Heart left ventricle (tissue), 16 donors: ENCODE data around the gene CLK1. TPM values are rescaled to one million over a fixed set of nuclear protein-coding genes. Genes with fewer than 3 reads are reported as not detected.
A peak's percentile ranks its signal among the peaks of the same experiment; 100 is the strongest.

Source experiments
- ATAC-seq, 4 donors: fragments of 200-7000 bp; cut with Tn5 transposase; one replicate each; pipeline ENCODE4 v1.9.1; 2020 to 2022; ENCODE audit warnings: moderate library complexity in 4 of 4, mild to moderate bottlenecking in 3 of 4, moderate number of reproducible peaks in 1 of 4
- DNase-seq, 5 donors: peaks; one replicate each; pipeline ENCODE4 v3.0.0-alpha.2; 2020
- H3K27ac ChIP-seq, 12 donors: fragments of 200-600 bp; sonication (generic) in 4 of 12; one replicate each; pipeline versions ENCODE4 v1.5.0 to v1.8.0; 2016 to 2022; ENCODE audit warnings: mild to moderate bottlenecking in 2 of 12
- H3K27me3 ChIP-seq, 9 donors: fragments of 200-600 bp; sonication (generic) in 2 of 9; one replicate each; pipeline versions ENCODE4 v1.5.1 to v1.8.0; 2016 to 2022; ENCODE audit warnings: mild to moderate bottlenecking in 3 of 9
- H3K36me3 ChIP-seq, 9 donors: fragments of 200-600 bp; sonication (generic) in 2 of 9; one replicate each; pipeline versions ENCODE4 v1.5.0 to v1.8.0; 2018 to 2022; ENCODE audit warnings: mild to moderate bottlenecking in 2 of 9
- H3K4me1 ChIP-seq, 12 donors: fragments of 200-600 bp; sonication (generic) in 4 of 12; one replicate each; pipeline versions ENCODE4 v1.5.0 to v1.8.0; 2016 to 2022; ENCODE audit warnings: mild to moderate bottlenecking in 3 of 12
- H3K4me3 ChIP-seq, 12 donors: fragments of 200-600 bp; sonication (generic) in 4 of 12; one replicate each; pipeline versions ENCODE4 v1.5.0 to v1.8.0; 2017 to 2022; ENCODE audit warnings: mild to moderate bottlenecking in 9 of 12, moderate library complexity in 4 of 12
- H3K9me3 ChIP-seq, 12 donors: fragments of 200-600 bp; sonication (generic) in 4 of 12; one replicate each; pipeline versions ENCODE4 v1.5.0 to v1.8.0; 2016 to 2022; ENCODE audit warnings: mild to moderate bottlenecking in 1 of 12
- POLR2A ChIP-seq, 2 donors: fragments of 450-650 bp; IDR thresholded peaks; one replicate each; pipeline ENCODE4 v1.6.1; 2017; ENCODE audit warnings: antibody characterized with exemption in 2 of 2, mild to moderate bottlenecking in 2 of 2, moderate library complexity in 2 of 2
- WGBS, 4 donors: extraction: QIAGEN DNeasy Blood & Tissue Kit in 2 of 4; methylation state at CpG; one replicate each; pipeline versions ENCODE4 v1.1.5 to v1.1.7; 2013 to 2018; 5-methylcytosine and 5-hydroxymethylcytosine counted together
- intact Hi-C, 10 donors: fragments of 100-400 bp; cut with DNase I; formaldehyde crosslinking; loops; one replicate each; pipeline versions ENCODE4 v1.11.1 to v1.14.2; 2022
- polyA plus RNA-seq, 2 donors: library from polyadenylated mRNA; stranded (reverse); fragments of 200-250 nt; gene quantifications; one replicate each; pipeline ENCODE4 v1.2.3, GENCODE V29; 2013
- total RNA-seq, 9 donors: library from RNA; depleted of rRNA in 2 of 9; stranded (reverse); fragments of >200 nt in 2 of 9; fragmentation: NEBNext Ultra II Directional in 3 of 9; extraction: Animal tissue kit (Norgen Biotek cat#: 25700) in 3 of 9; gene quantifications; one replicate each; pipeline versions ENCODE4 v1.1.0 to v1.2.4, GENCODE V29; 2016 to 2023
- TF ChIP-seq, protein P1 (sequence below), 12 donors: fragments of 200-600 bp; sonication (generic) in 4 of 12; IDR thresholded peaks; one replicate each; pipeline versions ENCODE4 v1.5.0 to v1.8.0; 2018 to 2022; ENCODE audit warnings: antibody characterized with exemption in 12 of 12, mild to moderate bottlenecking in 5 of 12
- donor health status: ischemic (EF 13 %, LVEDD 7.1; RV severe dilation, severe dysfunction).
- donor health status: healthy with polysubstance abuse.
- donor health status: DM: no; HTN: yes; CAD: no.
- donor health status: DM: no; HTN: no; CAD: no.
- donor health status: ischemic (EF 25% LVEDD 6.9; RV normal size, moderate dysfunction).
- donor health status: ischemic (EF 25% LVEDD 5.7; RV mildly dilated, moderate dysfunction).
- donor health status: healthy.
- donor health status: DM: yes; HTN: yes; CAD: no.
- donor health status: ischemic (EF 35%, LVEDD 5.7; RV mildly dilated, moderate dysfunction).
- donor health status: nonischemic (EF 11% LVEDD 7.7; RV severe dilation, severe dysfunction).
- donor health status: DM: yes; HTN: yes; CAD: no.
- donor health status: PGD.
- donor health status: ischemic (EF 29% LVEDD 5.4; RV normal size, mild dysfunction).
- donor health status: nonischemic (EF 23%, LVEDD 6.1; RV moderate dilation, normal function).

Gene CLK1
- total and polyA plus RNA-seq, 11 donors = 25.4 to 235 (median 39.0) TPM

DNA sequence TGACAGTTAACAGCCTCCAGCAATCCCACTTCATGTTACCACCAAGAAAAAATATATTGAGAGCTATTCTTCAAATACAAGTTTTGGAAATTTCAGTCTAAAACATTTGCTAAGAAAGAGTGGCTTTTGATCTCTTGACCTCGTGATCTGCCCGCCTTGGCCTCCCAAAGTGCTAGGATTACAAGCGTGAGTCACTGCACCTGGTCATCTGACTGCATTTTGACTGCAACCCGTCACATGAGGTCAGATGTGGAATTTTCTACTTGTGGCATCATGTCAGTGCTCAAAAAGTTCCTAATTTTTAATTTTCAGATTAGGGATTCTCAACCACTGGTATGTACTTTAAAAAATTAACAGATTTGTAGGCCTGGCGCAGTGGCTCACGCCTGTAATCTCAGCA lies 9.1 kb upstream of the CLK1 start:
- ATAC-seq = no peak

DNA sequence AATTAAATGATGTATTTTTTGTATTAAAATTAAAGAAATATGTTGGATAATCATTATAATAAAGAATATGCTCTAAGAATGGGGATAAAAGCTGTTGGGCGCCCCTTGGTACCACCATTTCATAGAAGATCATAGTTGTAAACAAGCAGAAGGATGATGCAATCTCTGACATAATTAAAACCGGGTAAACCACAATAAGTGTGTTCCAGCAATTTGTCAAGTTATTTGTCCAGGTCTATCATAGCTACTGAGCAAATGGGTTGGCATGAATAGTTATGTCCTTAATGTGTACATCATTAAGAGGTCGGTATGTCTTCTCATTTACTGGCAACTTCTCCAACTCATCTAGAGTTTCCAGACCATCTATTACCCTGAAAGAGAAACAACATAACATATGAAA lies 6.7 kb upstream of the CLK1 start:
- TF ChIP-seq, protein P1, sequence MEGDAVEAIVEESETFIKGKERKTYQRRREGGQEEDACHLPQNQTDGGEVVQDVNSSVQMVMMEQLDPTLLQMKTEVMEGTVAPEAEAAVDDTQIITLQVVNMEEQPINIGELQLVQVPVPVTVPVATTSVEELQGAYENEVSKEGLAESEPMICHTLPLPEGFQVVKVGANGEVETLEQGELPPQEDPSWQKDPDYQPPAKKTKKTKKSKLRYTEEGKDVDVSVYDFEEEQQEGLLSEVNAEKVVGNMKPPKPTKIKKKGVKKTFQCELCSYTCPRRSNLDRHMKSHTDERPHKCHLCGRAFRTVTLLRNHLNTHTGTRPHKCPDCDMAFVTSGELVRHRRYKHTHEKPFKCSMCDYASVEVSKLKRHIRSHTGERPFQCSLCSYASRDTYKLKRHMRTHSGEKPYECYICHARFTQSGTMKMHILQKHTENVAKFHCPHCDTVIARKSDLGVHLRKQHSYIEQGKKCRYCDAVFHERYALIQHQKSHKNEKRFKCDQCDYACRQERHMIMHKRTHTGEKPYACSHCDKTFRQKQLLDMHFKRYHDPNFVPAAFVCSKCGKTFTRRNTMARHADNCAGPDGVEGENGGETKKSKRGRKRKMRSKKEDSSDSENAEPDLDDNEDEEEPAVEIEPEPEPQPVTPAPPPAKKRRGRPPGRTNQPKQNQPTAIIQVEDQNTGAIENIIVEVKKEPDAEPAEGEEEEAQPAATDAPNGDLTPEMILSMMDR (IDR thresholded peaks at IDR 0.05) = no peak
- TF ChIP-seq POLR2A (IDR thresholded peaks at IDR 0.05) = no peak
- Histone ChIP-seq H3K4me1 (peaks cover 0 to 12% (median 0%) of the 10 kb centered on the region in 12 donors), H3K36me3 (peaks cover 0 to 57% (median 46%) of the 10 kb centered on the region in 9 donors), H3K27me3 (no peaks in the 10 kb centered on the region), H3K9me3 (no peaks in the 10 kb centered on the region), H3K4me3 (no peak overlapping the region), H3K27ac (no peak overlapping the region)
- 85 to 89% (median 88%) methylated on average over 3 of the region's 3 CpGs for WGBS, 4 donors
- no peak for DNase-seq
- intact Hi-C loops = no loop called here
- ATAC-seq = no peak

More for the DNA sequence above, 9.1 kb upstream of the CLK1 start:
- H3K4me1 ChIP-seq = peaks cover 0 to 13% (median 2%) of the 10 kb centered on the region in 12 donors
- DNase-seq = no peak
- H3K27ac ChIP-seq = no peak overlapping the region
- H3K4me3 ChIP-seq = no peak overlapping the region
- no peaks in the 10 kb centered on the region for H3K27me3 ChIP-seq
- H3K9me3 ChIP-seq = no peaks in the 10 kb centered on the region
- 95 to 98% (median 97%) methylated on average over 6 of the region's 6 CpGs for WGBS, 4 donors
- TF ChIP-seq, protein P1 (IDR thresholded peaks at IDR 0.05) = no peak
- no peak for TF ChIP-seq POLR2A (IDR thresholded peaks at IDR 0.05)
- H3K36me3 ChIP-seq = peaks cover 0 to 80% (median 66%) of the 10 kb centered on the region in 9 donors
- intact Hi-C loops = no loop called here

DNA sequence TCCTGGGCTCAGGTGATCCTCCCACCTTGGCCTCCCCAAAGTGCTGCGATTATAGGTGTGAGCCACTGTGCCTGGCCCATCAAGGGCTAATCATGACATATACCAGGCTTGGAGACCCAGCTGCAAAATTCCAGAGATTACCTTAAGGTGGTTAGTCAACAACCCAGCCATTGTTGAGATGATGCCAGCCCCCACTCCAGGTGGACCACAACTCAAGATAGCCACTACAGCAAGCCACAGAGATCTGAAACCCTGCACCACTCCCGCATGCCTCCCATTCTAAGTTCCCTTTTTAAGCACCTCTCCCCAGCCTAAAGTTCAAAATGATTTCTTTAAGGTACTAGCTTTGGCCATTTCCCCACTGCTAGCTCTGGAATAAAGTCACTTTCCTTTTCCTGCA lies 4.6 kb upstream of the CLK1 start:
- no peak for TF ChIP-seq POLR2A (IDR thresholded peaks at IDR 0.05)
- TF ChIP-seq, protein P1 (IDR thresholded peaks at IDR 0.05) = no peak
- Histone ChIP-seq H3K9me3 (no peaks in the 10 kb centered on the region), H3K27ac (no peak overlapping the region), H3K4me3 (no peak overlapping the region), H3K36me3 (peaks cover 0 to 35% (median 25%) of the 10 kb centered on the region in 9 donors), H3K4me1 (peaks cover 0 to 26% (median 7%) of the 10 kb centered on the region in 12 donors), H3K27me3 (no peaks in the 10 kb centered on the region)
- DNase-seq (no peak), ATAC-seq (no peak)
- intact Hi-C loops = loop anchor here in 1 of 10 donors (10.0 kb wide), 1 partner anchor 154 kb away; no protein-coding TSS in a partner anchor
- 88 to 97% (median 94%) methylated on average over 2 of the region's 2 CpGs for WGBS, 4 donors

DNA sequence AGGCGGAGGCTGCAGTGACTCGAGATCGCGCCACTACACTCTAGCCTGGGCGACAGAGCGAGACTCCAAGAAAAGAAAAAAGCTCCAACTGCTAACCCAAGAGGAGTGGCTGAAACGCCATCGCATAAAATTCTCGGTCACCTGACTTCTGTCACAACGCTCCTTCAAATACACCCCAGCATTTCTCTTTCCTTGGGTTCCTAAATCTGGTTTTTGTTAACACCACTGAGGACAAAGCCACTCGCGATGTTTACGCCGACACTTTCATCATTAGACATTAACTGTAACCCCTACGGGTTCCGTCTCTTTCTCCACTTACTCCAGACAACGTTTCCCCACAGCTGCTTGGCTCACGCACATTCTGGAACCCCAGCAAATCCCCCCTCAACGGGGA lies 679 bp downstream of the CLK1 start:
- Histone ChIP-seq H3K36me3 (peaks cover 0 to 41% (median 24%) of the 10 kb centered on the region in 9 donors), H3K4me3 (peak overlapping the region; percentile 67 to 100 (median 96)), H3K27me3 (no peaks in the 10 kb centered on the region), H3K27ac (peak overlapping the region; percentile 98 to 100 (median 100)), H3K9me3 (no peaks in the 10 kb centered on the region), H3K4me1 (peaks cover 0 to 58% (median 31%) of the 10 kb centered on the region in 12 donors)
- DNase-seq (peak in 1 of 5 donors; percentile 43), ATAC-seq (peak in 1 of 4 donors; percentile 10)
- 0 to 1% (median 0%) methylated on average over 18 to 19 of the region's 19 CpGs for WGBS, 4 donors
- TF ChIP-seq, protein P1 (IDR thresholded peaks at IDR 0.05) = no peak
- no peak for TF ChIP-seq POLR2A (IDR thresholded peaks at IDR 0.05)
- intact Hi-C loops = loop anchor here in 7 of 10 donors (1.0 to 10.0 kb wide), 8 partner anchors 25 to 151 kb away; partner anchors contain the start of genes BZW1 (in 4 of the 7), NIF3L1 (in 2 of the 7) and PPIL3 (in 2 of the 7)
